ENCODE data around the gene TNFRSF25. TPM values are rescaled to one million over a fixed set of nuclear protein-coding genes. Genes with fewer than 3 reads are reported as not detected.

TNFRSF25 gene
- polyA plus RNA-seq, 2 donors = 23.9 to 53.9 TPM

DNA sequence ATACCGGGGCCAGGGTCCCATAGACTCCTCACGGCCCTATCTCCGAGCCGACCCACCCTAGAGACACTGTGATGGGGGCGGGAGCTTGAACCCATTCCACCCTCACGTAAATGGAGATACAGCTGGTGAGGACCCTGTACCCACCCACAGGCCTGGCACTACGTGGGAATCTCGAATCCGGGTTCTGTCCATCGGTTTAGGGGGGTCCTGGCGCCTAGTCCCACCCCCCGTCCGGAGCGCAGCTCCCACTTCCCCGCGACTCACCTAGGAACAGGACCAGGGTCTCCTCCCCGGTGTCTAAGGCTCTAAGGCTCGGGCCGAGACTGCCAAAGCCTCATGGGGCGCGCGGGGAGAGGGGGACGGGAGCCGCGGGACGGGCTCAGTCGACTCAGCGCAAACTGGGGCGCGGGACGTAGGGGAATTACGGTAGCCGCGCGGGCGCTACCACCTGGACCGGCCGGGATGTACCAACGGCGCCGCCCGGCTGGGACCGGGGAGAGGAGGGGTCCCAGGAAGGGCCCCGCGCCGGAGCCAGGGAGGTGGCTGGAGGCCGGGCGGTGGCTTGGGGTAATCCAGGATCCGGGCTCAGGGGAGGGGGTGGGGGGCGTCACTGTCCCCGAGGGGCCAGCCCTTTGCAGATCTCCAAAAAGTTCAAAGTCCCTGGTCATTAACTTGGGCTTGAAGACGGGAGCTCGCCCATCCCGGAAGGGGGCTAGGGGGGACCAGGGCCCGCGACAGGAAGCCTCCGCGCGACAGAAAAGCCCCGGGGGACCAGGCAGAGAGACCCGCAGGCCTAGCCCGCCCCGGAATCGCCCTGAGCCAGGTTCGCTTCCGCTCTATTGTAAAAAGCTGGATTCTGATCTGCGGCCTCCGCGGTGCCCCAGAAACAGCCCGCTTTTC, 24.5 kb upstream of the TNFRSF25 start:
- WGBS, 2 donors = 2% methylated on average over 63 to 70 of the region's 70 CpGs
- H3K27ac ChIP-seq (ENCODE audit: low read depth in 2 of 2, low read length in 1 of 2) = peak overlapping the region; percentile 95 to 98

DNA sequence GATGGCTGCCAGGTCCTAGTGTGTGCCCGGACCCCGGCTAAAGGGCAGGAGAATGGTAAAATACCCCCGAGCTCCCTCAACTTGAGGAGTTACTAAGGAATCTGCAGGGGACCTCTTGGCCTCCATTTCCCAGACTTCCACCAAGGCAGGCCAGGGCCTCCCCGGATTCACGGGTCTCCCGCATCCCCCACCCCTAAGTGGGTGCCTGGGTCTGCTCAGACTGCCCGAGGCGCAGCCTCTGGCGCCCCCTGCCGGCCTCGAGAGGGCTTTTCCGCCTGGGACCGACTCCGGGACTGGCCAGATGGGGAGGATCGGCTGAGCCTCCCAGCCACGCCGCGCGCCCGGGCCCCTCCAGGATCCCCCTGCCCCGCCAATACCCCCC, 23.8 kb upstream of the TNFRSF25 start:
- no peaks in the 10 kb centered on the region for H3K9me3 ChIP-seq (ENCODE audit: control insufficient read depth in 2 of 2, insufficient read depth in 1 of 2, low read depth in 1 of 2, low read length in 1 of 2)
- peak overlapping the region; percentile 95 to 98 for H3K27ac ChIP-seq (ENCODE audit: low read depth in 2 of 2, low read length in 1 of 2)
- peak overlapping the region; percentile 67 to 81 for H3K4me3 ChIP-seq (ENCODE audit: low read depth in 1 of 2, low read length in 2 of 2)
- no peaks in the 10 kb centered on the region for H3K36me3 ChIP-seq (ENCODE audit: control insufficient read depth in 2 of 2, insufficient read depth in 2 of 2, low read length in 1 of 2)
- peaks cover 3 to 19% of the 10 kb centered on the region in 2 donors for H3K4me1 ChIP-seq (ENCODE audit: control insufficient read depth in 2 of 2, insufficient read depth in 2 of 2, low read length in 1 of 2)
- no peaks in the 10 kb centered on the region for H3K27me3 ChIP-seq (ENCODE audit: control insufficient read depth in 1 of 2, insufficient read depth in 2 of 2, low read length in 2 of 2)
- WGBS, 2 donors = 8 to 12% methylated on average over 18 to 21 of the region's 21 CpGs

More for the DNA sequence above, 24.5 kb upstream of the TNFRSF25 start:
- no peaks in the 10 kb centered on the region for H3K9me3 ChIP-seq (ENCODE audit: control insufficient read depth in 2 of 2, insufficient read depth in 1 of 2, low read depth in 1 of 2, low read length in 1 of 2)
- H3K36me3 ChIP-seq (ENCODE audit: control insufficient read depth in 2 of 2, insufficient read depth in 2 of 2, low read length in 1 of 2) = no peaks in the 10 kb centered on the region
- H3K27me3 ChIP-seq (ENCODE audit: control insufficient read depth in 1 of 2, insufficient read depth in 2 of 2, low read length in 2 of 2) = no peaks in the 10 kb centered on the region
- H3K4me3 ChIP-seq (ENCODE audit: low read depth in 1 of 2, low read length in 2 of 2) = peak overlapping the region; percentile 67 to 81
- H3K4me1 ChIP-seq (ENCODE audit: control insufficient read depth in 2 of 2, insufficient read depth in 2 of 2, low read length in 1 of 2) = peaks cover 3 to 19% of the 10 kb centered on the region in 2 donors

DNA sequence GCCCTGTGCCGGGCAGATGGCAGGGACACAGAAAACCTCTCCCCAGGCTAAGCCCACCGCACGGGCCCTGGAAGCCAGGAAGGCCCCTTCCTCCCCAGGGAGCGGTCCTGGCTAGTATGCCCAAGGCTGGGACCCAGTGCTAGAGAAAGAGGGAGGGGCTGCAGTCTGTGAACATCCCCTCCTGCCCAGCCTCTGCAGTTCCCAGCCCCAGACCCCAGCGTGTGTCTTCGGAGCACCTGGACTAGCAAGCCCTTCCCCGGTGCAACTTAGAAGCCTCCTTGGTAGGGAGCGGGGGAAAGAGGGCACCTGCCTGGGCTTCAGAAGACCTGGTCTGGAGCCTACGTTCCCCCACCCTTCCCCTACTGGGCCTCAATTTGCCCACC, 23.4 kb upstream of the TNFRSF25 start:
- Histone ChIP-seq H3K36me3 (ENCODE audit: control insufficient read depth in 2 of 2, insufficient read depth in 2 of 2, low read length in 1 of 2) (no peaks in the 10 kb centered on the region), H3K27ac (ENCODE audit: low read depth in 2 of 2, low read length in 1 of 2) (peak overlapping the region; percentile 95 to 98), H3K4me3 (ENCODE audit: low read depth in 1 of 2, low read length in 2 of 2) (peak overlapping the region; percentile 67 to 81), H3K9me3 (ENCODE audit: control insufficient read depth in 2 of 2, insufficient read depth in 1 of 2, low read depth in 1 of 2, low read length in 1 of 2) (no peaks in the 10 kb centered on the region), H3K4me1 (ENCODE audit: control insufficient read depth in 2 of 2, insufficient read depth in 2 of 2, low read length in 1 of 2) (peaks cover 3 to 19% of the 10 kb centered on the region in 2 donors), H3K27me3 (ENCODE audit: control insufficient read depth in 1 of 2, insufficient read depth in 2 of 2, low read length in 2 of 2) (no peaks in the 10 kb centered on the region)
- WGBS, 2 donors = 51 to 64% methylated on average over 9 of the region's 9 CpGs

DNA sequence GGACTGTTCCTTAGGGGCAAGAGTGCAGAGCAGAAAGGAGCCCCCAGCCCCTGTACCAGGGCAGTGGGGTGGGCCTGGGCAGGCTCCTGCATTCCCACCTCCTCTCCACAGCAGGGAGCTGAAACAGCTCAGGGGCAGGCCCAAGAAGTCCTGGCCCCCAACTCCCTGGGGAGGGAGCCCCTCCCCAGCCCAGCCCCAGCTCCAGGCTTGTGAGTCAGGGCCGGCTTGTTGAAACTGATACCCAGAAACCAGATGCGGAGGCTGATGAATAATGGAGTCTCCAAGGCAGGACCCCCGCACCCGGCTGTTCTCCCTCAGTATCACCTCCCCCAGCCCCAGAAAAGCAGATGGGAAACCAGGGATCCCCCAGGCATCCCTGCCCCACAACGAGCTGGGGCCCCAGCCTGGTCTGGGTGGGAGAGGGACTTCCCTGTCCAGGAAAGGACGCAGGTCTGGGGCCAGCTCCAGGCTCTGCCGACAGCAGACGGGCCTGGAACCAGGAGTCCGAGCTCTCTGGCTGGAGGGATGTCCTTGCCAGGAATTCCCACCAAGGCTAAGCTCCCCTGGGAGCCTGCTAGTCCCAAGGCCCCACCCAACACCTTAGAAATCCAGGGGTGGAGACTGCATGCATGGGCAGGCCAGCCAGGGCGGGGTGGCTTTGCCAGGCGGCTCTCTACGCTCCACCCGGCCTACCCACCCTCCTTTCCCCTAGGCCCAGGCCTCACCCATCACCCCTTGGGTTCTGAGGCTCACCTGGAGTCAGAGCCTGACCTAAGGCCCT, 22.8 kb upstream of the TNFRSF25 start:
- 50% methylated on average over 13 of the region's 13 CpGs for WGBS, 2 donors
- Histone ChIP-seq H3K4me1 (ENCODE audit: control insufficient read depth in 2 of 2, insufficient read depth in 2 of 2, low read length in 1 of 2) (peaks cover 3 to 19% of the 10 kb centered on the region in 2 donors), H3K36me3 (ENCODE audit: control insufficient read depth in 2 of 2, insufficient read depth in 2 of 2, low read length in 1 of 2) (no peaks in the 10 kb centered on the region), H3K27ac (ENCODE audit: low read depth in 2 of 2, low read length in 1 of 2) (peak overlapping the region; percentile 95 to 98), H3K27me3 (ENCODE audit: control insufficient read depth in 1 of 2, insufficient read depth in 2 of 2, low read length in 2 of 2) (no peaks in the 10 kb centered on the region), H3K4me3 (ENCODE audit: low read depth in 1 of 2, low read length in 2 of 2) (peak overlapping the region; percentile 67 to 81), H3K9me3 (ENCODE audit: control insufficient read depth in 2 of 2, insufficient read depth in 1 of 2, low read depth in 1 of 2, low read length in 1 of 2) (no peaks in the 10 kb centered on the region)

- Histone ChIP-seq H3K36me3 (ENCODE audit: control insufficient read depth in 2 of 2, insufficient read depth in 2 of 2, low read length in 1 of 2) (no peaks in the 10 kb centered on the region), H3K9me3 (ENCODE audit: control insufficient read depth in 2 of 2, insufficient read depth in 1 of 2, low read depth in 1 of 2, low read length in 1 of 2) (no peaks in the 10 kb centered on the region), H3K27ac (ENCODE audit: low read depth in 2 of 2, low read length in 1 of 2) (peak overlapping the region; percentile 95 to 98), H3K4me3 (ENCODE audit: low read depth in 1 of 2, low read length in 2 of 2) (no peak overlapping the region), H3K27me3 (ENCODE audit: control insufficient read depth in 1 of 2, insufficient read depth in 2 of 2, low read length in 2 of 2) (no peaks in the 10 kb centered on the region), H3K4me1 (ENCODE audit: control insufficient read depth in 2 of 2, insufficient read depth in 2 of 2, low read length in 1 of 2) (peaks cover 3 to 19% of the 10 kb centered on the region in 2 donors)
- WGBS, 2 donors = 79 to 85% methylated on average over 14 of the region's 14 CpGs
Measured at GRCh38 chr1:6487804-6488484, 22.0 kb upstream of the TNFRSF25 start.

DNA sequence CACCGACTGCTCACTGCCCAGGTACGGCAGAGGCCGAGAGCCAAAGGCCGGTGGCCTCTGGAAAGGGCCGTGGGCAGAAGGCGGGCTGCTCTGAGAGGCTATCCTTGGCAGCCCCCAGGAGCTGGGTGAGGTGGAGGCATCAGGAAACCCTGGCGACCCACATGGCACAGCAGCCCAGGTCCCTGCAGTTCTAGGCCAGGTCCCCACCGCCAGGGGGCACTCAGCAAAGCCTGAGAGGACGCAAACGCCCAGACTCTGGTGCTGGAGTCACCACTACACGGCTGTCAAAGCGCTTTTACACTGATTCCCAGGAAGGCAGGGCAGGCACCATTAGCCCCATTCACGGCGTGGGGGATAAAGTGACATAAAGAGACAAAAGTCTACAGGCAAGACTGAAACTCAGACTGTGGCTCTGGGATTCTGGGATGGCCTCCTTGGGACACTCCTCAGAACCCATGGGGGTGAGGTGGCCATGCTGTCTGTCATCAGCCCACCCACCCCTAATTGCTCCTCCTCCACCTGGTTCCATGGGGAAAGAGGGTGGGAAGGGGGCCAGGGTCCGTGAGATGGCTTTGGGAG, 20.5 kb upstream of the TNFRSF25 start:
- 3 to 4% methylated on average over 15 of the region's 15 CpGs for WGBS, 2 donors
- Histone ChIP-seq H3K4me1 (ENCODE audit: control insufficient read depth in 2 of 2, insufficient read depth in 2 of 2, low read length in 1 of 2) (peaks cover 3 to 13% of the 10 kb centered on the region in 2 donors), H3K27me3 (ENCODE audit: control insufficient read depth in 1 of 2, insufficient read depth in 2 of 2, low read length in 2 of 2) (no peaks in the 10 kb centered on the region), H3K36me3 (ENCODE audit: control insufficient read depth in 2 of 2, insufficient read depth in 2 of 2, low read length in 1 of 2) (no peaks in the 10 kb centered on the region), H3K4me3 (ENCODE audit: low read depth in 1 of 2, low read length in 2 of 2) (peak overlapping the region in 1 of 2 donors; percentile 49), H3K27ac (ENCODE audit: low read depth in 2 of 2, low read length in 1 of 2) (peak overlapping the region; percentile 49 to 80), H3K9me3 (ENCODE audit: control insufficient read depth in 2 of 2, insufficient read depth in 1 of 2, low read depth in 1 of 2, low read length in 1 of 2) (no peaks in the 10 kb centered on the region)

GRCh38 chr1:6485168-6486101, 19.5 kb upstream of the TNFRSF25 start:
- Histone ChIP-seq H3K4me3 (ENCODE audit: low read depth in 1 of 2, low read length in 2 of 2) (peak overlapping the region; percentile 41 to 49), H3K27ac (ENCODE audit: low read depth in 2 of 2, low read length in 1 of 2) (no peak overlapping the region)
- WGBS, 2 donors = 1 to 3% methylated on average over 63 to 80 of the region's 80 CpGs

GRCh38 chr1:6484826-6485167, 18.8 kb upstream of the TNFRSF25 start:
- WGBS, 2 donors = 17 to 29% methylated on average over 7 to 13 of the region's 13 CpGs
- H3K4me3 ChIP-seq (ENCODE audit: low read depth in 1 of 2, low read length in 2 of 2) = peak overlapping the region; percentile 41 to 49
- H3K9me3 ChIP-seq (ENCODE audit: control insufficient read depth in 2 of 2, insufficient read depth in 1 of 2, low read depth in 1 of 2, low read length in 1 of 2) = no peaks in the 10 kb centered on the region
- H3K4me1 ChIP-seq (ENCODE audit: control insufficient read depth in 2 of 2, insufficient read depth in 2 of 2, low read length in 1 of 2) = peaks cover 3 to 13% of the 10 kb centered on the region in 2 donors
- no peak overlapping the region for H3K27ac ChIP-seq (ENCODE audit: low read depth in 2 of 2, low read length in 1 of 2)
- H3K36me3 ChIP-seq (ENCODE audit: control insufficient read depth in 2 of 2, insufficient read depth in 2 of 2, low read length in 1 of 2) = no peaks in the 10 kb centered on the region
- H3K27me3 ChIP-seq (ENCODE audit: control insufficient read depth in 1 of 2, insufficient read depth in 2 of 2, low read length in 2 of 2) = no peaks in the 10 kb centered on the region

More at GRCh38 chr1:6485168-6486101, 19.5 kb upstream of the TNFRSF25 start:
- Histone ChIP-seq H3K36me3 (ENCODE audit: control insufficient read depth in 2 of 2, insufficient read depth in 2 of 2, low read length in 1 of 2) (no peaks in the 10 kb centered on the region), H3K27me3 (ENCODE audit: control insufficient read depth in 1 of 2, insufficient read depth in 2 of 2, low read length in 2 of 2) (no peaks in the 10 kb centered on the region), H3K4me1 (ENCODE audit: control insufficient read depth in 2 of 2, insufficient read depth in 2 of 2, low read length in 1 of 2) (peaks cover 3 to 13% of the 10 kb centered on the region in 2 donors), H3K9me3 (ENCODE audit: control insufficient read depth in 2 of 2, insufficient read depth in 1 of 2, low read depth in 1 of 2, low read length in 1 of 2) (no peaks in the 10 kb centered on the region)

All from esophagus (tissue), 2 donors.